ENCODE results near the gene ZNF134. TPM values are rescaled to one million over a fixed set of nuclear protein-coding genes. Genes with fewer than 3 reads are reported as not detected.

Gene ZNF134
- total RNA-seq, 1 donor from 2014 or later = 18.9 TPM

GRCh38 chr19:57599761-57600383, 14.2 kb upstream of the ZNF134 start, which contains the start of gene ZNF530:
TSS of gene ZNF530 (plus strand) at chr19:57599885. CDS start at chr19:57604346, 4,461 bp downstream.
- no peak for TF ChIP-seq CTCF (IDR thresholded peaks at IDR 0.05)
- Histone ChIP-seq H3K4me1 (peaks cover 10% of the 10 kb centered on the region), H3K27me3 (no peaks in the 10 kb centered on the region), H3K36me3 (peaks cover 1% of the 10 kb centered on the region), H3K27ac (no peak within 1 kb of the TSS), H3K9me3 (no peaks in the 10 kb centered on the region), H3K4me3 (peak within 1 kb of the TSS; percentile 64)
- DNase-seq (peak; percentile 95), ATAC-seq (peak; percentile 99)
- intact Hi-C loops (cut with DNase I) = no loop called here

- ATAC-seq (no peak), DNase-seq (no peak)
- Histone ChIP-seq H3K27ac (no peak overlapping the region), H3K36me3 (peaks cover 14% of the 10 kb centered on the region), H3K9me3 (peaks cover 17% of the 10 kb centered on the region), H3K4me3 (no peak overlapping the region), H3K27me3 (no peaks in the 10 kb centered on the region), H3K4me1 (no peaks in the 10 kb centered on the region)
- no peak for TF ChIP-seq CTCF (IDR thresholded peaks at IDR 0.05)
- intact Hi-C loops (cut with DNase I) = no loop called here
These were observed 7.1 kb upstream of the ZNF134 start for GRCh38 chr19:57606931-57607330.

GRCh38 chr19:57611113-57611512, 2.9 kb upstream of the ZNF134 start:
- no peak for TF ChIP-seq CTCF (IDR thresholded peaks at IDR 0.05)
- H3K9me3 ChIP-seq = peaks cover 22% of the 10 kb centered on the region
- no peak for ATAC-seq

DNA sequence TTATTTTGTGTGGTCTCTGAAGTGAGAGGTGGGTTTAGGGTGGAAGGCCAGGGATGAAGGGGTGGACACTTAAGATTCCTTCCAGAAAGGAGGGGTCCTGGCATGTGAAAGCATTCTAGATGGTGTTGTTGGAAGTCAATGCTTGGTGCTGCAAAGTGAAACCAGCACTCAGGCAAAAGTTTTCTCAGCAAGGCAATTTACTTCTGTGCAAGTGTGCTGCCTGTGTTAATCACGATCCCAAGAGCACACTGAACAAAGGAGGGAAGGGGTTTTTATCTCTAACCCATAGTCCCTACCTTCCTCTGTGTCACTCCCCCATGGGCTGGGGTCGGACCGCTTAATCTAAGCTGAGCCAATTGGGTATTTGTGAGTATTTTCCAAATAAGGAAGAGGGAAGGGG, 1.3 kb downstream of the ZNF134 start:
- no peak for TF ChIP-seq CTCF (IDR thresholded peaks at IDR 0.05)
- Histone ChIP-seq H3K9me3 (peaks cover 61% of the 10 kb centered on the region), H3K4me1 (no peaks in the 10 kb centered on the region), H3K36me3 (peaks cover 32% of the 10 kb centered on the region), H3K27me3 (no peaks in the 10 kb centered on the region), H3K4me3 (peak overlapping the region; percentile 100), H3K27ac (no peak overlapping the region)
- ATAC-seq (no peak), DNase-seq (no peak)
- intact Hi-C loops (cut with DNase I) = no loop called here

More at GRCh38 chr19:57611113-57611512, 2.9 kb upstream of the ZNF134 start:
- intact Hi-C loops (cut with DNase I) = no loop called here
- no peak for DNase-seq
- Histone ChIP-seq H3K27me3 (no peaks in the 10 kb centered on the region), H3K27ac (no peak overlapping the region), H3K36me3 (peaks cover 3% of the 10 kb centered on the region), H3K4me3 (no peak overlapping the region), H3K4me1 (no peaks in the 10 kb centered on the region)

- DNase-seq (no peak), ATAC-seq (no peak)
- Histone ChIP-seq H3K4me1 (no peaks in the 10 kb centered on the region), H3K36me3 (peaks cover 42% of the 10 kb centered on the region), H3K4me3 (no peak overlapping the region), H3K9me3 (peaks cover 97% of the 10 kb centered on the region), H3K27ac (no peak overlapping the region), H3K27me3 (no peaks in the 10 kb centered on the region)
- intact Hi-C loops (cut with DNase I) = no loop called here
- no peak for TF ChIP-seq CTCF (IDR thresholded peaks at IDR 0.05)
These were observed 6.8 kb downstream of the ZNF134 start for GRCh38 chr19:57620673-57621348.

Data from upper lobe of right lung (tissue), 1 donor.